Neural crest cell (in vitro differentiated cells): ENCODE measurements around the gene GALNT17. TPM values are rescaled to one million over a fixed set of nuclear protein-coding genes. Genes with fewer than 3 reads are reported as not detected.

Experiments
- DNase-seq: peaks from one replicate; pipeline ENCODE4 v3.0.0; 2021; ENCODE audit warnings: low read depth, mixed read lengths, low spot score
- H3K27ac Mint-ChIP-seq: one replicate; pipeline ENCODE4 v1.8.0; 2021; ENCODE audit warnings: mild to moderate bottlenecking, mixed read lengths; ENCODE audit not compliant: unreplicated experiment
- H3K27me3 Mint-ChIP-seq: 2 replicates; pipeline ENCODE4 v1.8.0; 2021; ENCODE audit warnings: low read depth, mild to moderate bottlenecking, mixed read lengths
- H3K36me3 Mint-ChIP-seq: 2 replicates; pipeline ENCODE4 v1.8.0; 2021; ENCODE audit warnings: low read depth, mild to moderate bottlenecking, mixed read lengths
- H3K4me1 Mint-ChIP-seq: 2 replicates; pipeline ENCODE4 v1.8.0; 2021; ENCODE audit warnings: mixed read lengths
- H3K4me3 Mint-ChIP-seq: one replicate; pipeline ENCODE4 v1.8.0; 2021; ENCODE audit warnings: mild to moderate bottlenecking, mixed read lengths
- H3K9me3 Mint-ChIP-seq: 2 replicates; pipeline ENCODE4 v1.8.0; 2021; ENCODE audit warnings: mixed read lengths
- CTCF ChIP-seq: fragments of 200-600 bp; sonication (generic); conservative IDR thresholded peaks from 2 replicates; pipeline ENCODE4 v1.5.0; 2021; ENCODE audit warnings: antibody characterized with exemption, mild to moderate bottlenecking
- total RNA-seq: library from RNA; stranded (reverse); gene quantifications from 2 replicates; pipeline ENCODE4 v1.2.1, GENCODE V29; 2021

GALNT17 gene
- total RNA-seq, 1 donor from 2014 or later = 11.0 TPM

- peaks cover 24% of the 10 kb centered on the region for H3K36me3 Mint-ChIP-seq
- H3K27ac Mint-ChIP-seq = no peak overlapping the region
- TF ChIP-seq CTCF = no peak
- H3K9me3 Mint-ChIP-seq = peaks cover 23% of the 10 kb centered on the region
- peaks cover 18% of the 10 kb centered on the region for H3K4me1 Mint-ChIP-seq
- no peak overlapping the region for H3K4me3 Mint-ChIP-seq
- DNase-seq = no peak
- no peaks in the 10 kb centered on the region for H3K27me3 Mint-ChIP-seq
These were observed 217.1 kb downstream of the GALNT17 start for GRCh38 chr7:71348821-71349681.

GRCh38 chr7:71349682-71350481, 217.9 kb downstream of the GALNT17 start:
- no peak for DNase-seq
- H3K27me3 Mint-ChIP-seq = no peaks in the 10 kb centered on the region

GRCh38 chr7:71350680-71351079, 218.7 kb downstream of the GALNT17 start:
- peaks cover 19% of the 10 kb centered on the region for H3K36me3 Mint-ChIP-seq
- H3K4me1 Mint-ChIP-seq = peaks cover 11% of the 10 kb centered on the region
- no peak for DNase-seq
- TF ChIP-seq CTCF = no peak
- no peak overlapping the region for H3K4me3 Mint-ChIP-seq
- H3K27ac Mint-ChIP-seq = no peak overlapping the region
- no peaks in the 10 kb centered on the region for H3K27me3 Mint-ChIP-seq
- H3K9me3 Mint-ChIP-seq = peaks cover 21% of the 10 kb centered on the region

More at GRCh38 chr7:71349682-71350481, 217.9 kb downstream of the GALNT17 start:
- H3K4me3 Mint-ChIP-seq = no peak overlapping the region
- no peak overlapping the region for H3K27ac Mint-ChIP-seq
- peaks cover 21% of the 10 kb centered on the region for H3K9me3 Mint-ChIP-seq
- TF ChIP-seq CTCF = no peak
- peaks cover 16% of the 10 kb centered on the region for H3K4me1 Mint-ChIP-seq
- H3K36me3 Mint-ChIP-seq = peaks cover 23% of the 10 kb centered on the region

- H3K36me3 Mint-ChIP-seq = peaks cover 19% of the 10 kb centered on the region
These were observed 222.8 kb downstream of the GALNT17 start for GRCh38 chr7:71354716-71355115.

More at GRCh38 chr7:71354716-71355115, 222.8 kb downstream of the GALNT17 start:
- no peaks in the 10 kb centered on the region for H3K27me3 Mint-ChIP-seq
- TF ChIP-seq CTCF = no peak
- H3K4me1 Mint-ChIP-seq = no peaks in the 10 kb centered on the region
- H3K4me3 Mint-ChIP-seq = no peak overlapping the region
- peaks cover 21% of the 10 kb centered on the region for H3K9me3 Mint-ChIP-seq
- H3K27ac Mint-ChIP-seq = no peak overlapping the region
- DNase-seq = no peak
